A549 (cell line): ENCODE results near the gene RGL3.

ENCODE experiments used
- CTCF ChIP-seq: fragments of >200 bp; sonication (Bioruptor Twin); formaldehyde crosslinking; IDR thresholded peaks from 3 replicates; pipeline ENCODE4 v1.5.1; 2016
- E2F6 ChIP-seq: IDR thresholded peaks from 2 replicates; pipeline ENCODE4 v1.6.1; 2012; ENCODE audit warnings: low read depth, borderline replicate concordance
- JUN ChIP-seq, 2 experiments: fragments of >200 bp; sonication (Bioruptor Twin); formaldehyde crosslinking; IDR thresholded peaks; 2 replicates in 1 of 2; 3 replicates in 1 of 2; pipeline ENCODE4 v1.6.1; 2016 to 2017
- PBX3 ChIP-seq: IDR thresholded peaks from 2 replicates; pipeline ENCODE4 v1.6.1; 2012
- POLR2A ChIP-seq: IDR thresholded peaks from 2 replicates; pipeline ENCODE4 v1.6.1; 2012; ENCODE audit warnings: mild to moderate bottlenecking, low read length
- RFX5 ChIP-seq: fragments of 450-650 bp; IDR thresholded peaks from 2 replicates; pipeline ENCODE4 v1.7.1; 2014; ENCODE audit warnings: antibody characterized with exemption, mild to moderate bottlenecking, moderate library complexity

GRCh38 chr19:11451327-11451870 lies 32.3 kb upstream of the RGL3 start:
- TF ChIP-seq JUN (IDR thresholded peaks at IDR 0.05) (no peak), E2F6 (no peak), CTCF (no peak), POLR2A (no peak), RFX5 (no peak), PBX3 (no peak)
